HCT116 (cell line): ENCODE results near the gene URI1. TPM values are rescaled to one million over a fixed set of nuclear protein-coding genes. Genes with fewer than 3 reads are reported as not detected.

Experiments used
- ATAC-seq: fragments of 200-7000 bp; cut with Tn5 transposase; 2 replicates; pipeline ENCODE4 v1.9.1; 2020; ENCODE audit warnings: mild to moderate bottlenecking, moderate library complexity
- BruUV-seq: library from RNA; stranded (reverse); fragments of 400-500 nt; replicated peaks from 2 replicates; lab custom pipeline; 2021; lab: Mats Ljungman, UMichigan
- CTCF ChIA-PET: fragments of 300-600 bp; sonication (Branson Sonifier 250); formaldehyde crosslinking; loops from one replicate; lab custom pipeline; 2021; ENCODE audit warnings: antibody characterized with exemption; lab: Charles Lee
- POLR2A ChIA-PET: fragments of 300-600, 350-600 bp; sonication (Branson Sonifier 250); formaldehyde crosslinking; loops from one replicate; lab custom pipeline; 2021; ENCODE audit warnings: antibody characterized with exemption; lab: Charles Lee
- RAD21 ChIA-PET, 2 experiments: fragments of 300-600 bp; sonication (Branson Sonifier 250); formaldehyde crosslinking; loops; one replicate each; lab custom pipeline; 2023; ENCODE audit warnings: low total read pairs in 2 of 2; ENCODE audit not compliant: uncharacterized antibody in 2 of 2, unreplicated experiment in 2 of 2, low non-redundant PET in 1 of 2; lab: Charles Lee
- DNase-seq: peaks from one replicate; pipeline ENCODE4 v3.0.0-alpha.2; 2010; ENCODE audit warnings: low read depth, low spot score
- H2AFZ ChIP-seq: fragments of 200-600 bp; shearing (Covaris generic), sonication (generic); 2 replicates; pipeline ENCODE4 v1.6.1; 2017; ENCODE audit warnings: low read depth, mixed run types, mixed read lengths, antibody characterized with exemption, low read length; ENCODE audit not compliant: poor library complexity, severe bottlenecking
- H3K27ac ChIP-seq: 2 replicates; pipeline ENCODE4 v1.5.1; 2012; ENCODE audit warnings: low read depth, low read length
- H3K27me3 ChIP-seq: fragments of 200-600 bp; sonication (generic); 2 replicates; pipeline ENCODE4 v1.6.1; 2016; ENCODE audit warnings: mixed run types, low read length, mixed read lengths; ENCODE audit not compliant: insufficient read depth
- H3K36me3 ChIP-seq, 2 experiments: fragments of 200-500 bp in 1 of 2; fragments of 200-600 bp in 1 of 2; sonication (Bioruptor generic) in 1 of 2; sonication (generic) in 1 of 2; 2 replicates each; pipeline versions ENCODE4 v1.5.1 to v1.6.1; 2014 to 2016; ENCODE audit warnings: low read length in 2 of 2, inconsistent platforms in 1 of 2, mixed read lengths in 1 of 2, mixed run types in 1 of 2; ENCODE audit not compliant: insufficient read depth in 2 of 2, control insufficient read depth in 1 of 2
- H3K4me1 ChIP-seq, 2 experiments: fragments of 200-600 bp in 1 of 2; sonication (generic) in 1 of 2; 2 replicates each; pipeline versions ENCODE4 v1.5.1 to v1.6.1; 2012 to 2017; ENCODE audit warnings: low read length in 2 of 2, inconsistent platforms in 1 of 2, mild to moderate bottlenecking in 1 of 2, mixed read lengths in 1 of 2, mixed run types in 1 of 2, moderate library complexity in 1 of 2; ENCODE audit not compliant: insufficient read depth in 2 of 2, control insufficient read depth in 1 of 2
- H3K4me2 ChIP-seq: fragments of 200-600 bp; sonication (generic); 2 replicates; pipeline ENCODE4 v1.6.1; 2017; ENCODE audit warnings: mixed run types, low read length, mixed read lengths
- H3K4me3 ChIP-seq, 2 experiments: fragments of 200-600 bp in 1 of 2; sonication (generic) in 1 of 2; replicated peaks in 1 of 2; 2 replicates each; pipeline ENCODE4 v1.5.1; 2011 to 2016; ENCODE audit warnings: low read length in 2 of 2, control low read depth in 1 of 2, low read depth in 1 of 2, mild to moderate bottlenecking in 1 of 2, mixed read lengths in 1 of 2, mixed run types in 1 of 2
- H3K79me2 ChIP-seq: fragments of 200-600 bp; sonication (generic); 2 replicates; pipeline ENCODE4 v1.6.1; 2017; ENCODE audit warnings: mild to moderate bottlenecking, mixed run types, low read length, moderate library complexity, mixed read lengths; ENCODE audit not compliant: insufficient read depth
- H3K9ac ChIP-seq: fragments of 200-600 bp; sonication (generic); 2 replicates; pipeline ENCODE4 v1.6.1; 2016; ENCODE audit warnings: low read length, mixed read lengths
- H3K9me2 ChIP-seq: fragments of 200-600 bp; sonication (generic), shearing (Covaris generic); 2 replicates; pipeline ENCODE4 v1.6.1; 2017; ENCODE audit warnings: mixed run types, mild to moderate bottlenecking, moderate library complexity; ENCODE audit not compliant: insufficient read depth
- H3K9me3 ChIP-seq, 2 experiments: fragments of 200-500 bp in 1 of 2; fragments of 200-600 bp in 1 of 2; sonication (Bioruptor generic) in 1 of 2; sonication (generic) in 1 of 2; 2 replicates each; pipeline ENCODE4 v1.6.1; 2014 to 2017; ENCODE audit warnings: low read length in 2 of 2, mixed read lengths in 2 of 2, inconsistent platforms in 1 of 2, low read depth in 1 of 2, mild to moderate bottlenecking in 1 of 2, mixed run types in 1 of 2, moderate library complexity in 1 of 2; ENCODE audit not compliant: control insufficient read depth in 1 of 2, insufficient read depth in 1 of 2
- H4K20me1 ChIP-seq: fragments of 200-600 bp; sonication (generic), shearing (Covaris generic); 2 replicates; pipeline ENCODE4 v1.6.1; 2017; ENCODE audit warnings: mixed run types, mild to moderate bottlenecking, moderate library complexity; ENCODE audit not compliant: insufficient read depth
- CEBPB ChIP-seq: IDR thresholded peaks from 2 replicates; pipeline ENCODE4 v1.6.1; 2012; ENCODE audit warnings: low read depth
- ELF1 ChIP-seq: IDR thresholded peaks from 2 replicates; pipeline ENCODE4 v1.6.1; 2012; ENCODE audit warnings: low read depth, borderline replicate concordance
- EZH2 ChIP-seq: fragments of 200-600 bp; sonication (generic); IDR thresholded peaks from 2 replicates; pipeline ENCODE4 v1.6.1; 2017; ENCODE audit warnings: antibody characterized with exemption, mixed run types
- EZH2phosphoT487 ChIP-seq: fragments of 200-600 bp; IDR thresholded peaks from 2 replicates; pipeline ENCODE4 v1.6.1; 2018; ENCODE audit warnings: antibody characterized with exemption, borderline replicate concordance
- FOSL1 ChIP-seq: IDR thresholded peaks from 2 replicates; pipeline ENCODE4 v1.6.1; 2012; ENCODE audit warnings: low read depth
- MAX ChIP-seq: IDR thresholded peaks from 2 replicates; pipeline ENCODE4 v1.6.1; 2012
- POLR2A ChIP-seq: IDR thresholded peaks from 2 replicates; pipeline ENCODE4 v1.7.0; 2011; ENCODE audit warnings: borderline replicate concordance; ENCODE audit not compliant: insufficient read depth, insufficient read length; ENCODE audit errors: extremely low read depth
- SIN3A ChIP-seq: IDR thresholded peaks from 2 replicates; pipeline ENCODE4 v1.6.1; 2012; ENCODE audit warnings: low read depth
- SRF ChIP-seq: IDR thresholded peaks from 2 replicates; pipeline ENCODE4 v1.6.1; 2012; ENCODE audit warnings: low read depth
- ZBTB33 ChIP-seq: IDR thresholded peaks from 2 replicates; pipeline ENCODE4 v1.6.1; 2011; ENCODE audit warnings: mild to moderate bottlenecking, low read length, moderate library complexity; ENCODE audit not compliant: insufficient replicate concordance; ENCODE audit errors: extremely low read depth
- intact Hi-C: fragments of 100-400 bp; cut with micrococcal nuclease; formaldehyde crosslinking; loops from 2 replicates; pipeline ENCODE4 v1.10.0; 2022
- total RNA-seq: library from RNA; stranded (reverse); gene quantifications from one replicate; pipeline ENCODE4 v1.2.1, GENCODE V29; 2021; ENCODE audit not compliant: unreplicated experiment
- TF ChIP-seq, protein P1 (sequence below), 3 experiments: fragments of 200-600 bp in 1 of 3; sonication (generic) in 1 of 3; IDR thresholded peaks in 2 of 3; conservative IDR thresholded peaks in 1 of 3; 2 replicates each; pipeline ENCODE4 v1.5.1; 2012 to 2017; ENCODE audit warnings: low read depth in 2 of 3, low read length in 2 of 3, antibody characterized with exemption in 1 of 3, borderline replicate concordance in 1 of 3, control low read depth in 1 of 3, mild to moderate bottlenecking in 1 of 3, mixed read lengths in 1 of 3, mixed run types in 1 of 3, moderate library complexity in 1 of 3; ENCODE audit not compliant: insufficient read depth in 1 of 3

The URI1 gene
- total RNA-seq, 1 experiment from 2014 or later: 51.4 TPM

DNA sequence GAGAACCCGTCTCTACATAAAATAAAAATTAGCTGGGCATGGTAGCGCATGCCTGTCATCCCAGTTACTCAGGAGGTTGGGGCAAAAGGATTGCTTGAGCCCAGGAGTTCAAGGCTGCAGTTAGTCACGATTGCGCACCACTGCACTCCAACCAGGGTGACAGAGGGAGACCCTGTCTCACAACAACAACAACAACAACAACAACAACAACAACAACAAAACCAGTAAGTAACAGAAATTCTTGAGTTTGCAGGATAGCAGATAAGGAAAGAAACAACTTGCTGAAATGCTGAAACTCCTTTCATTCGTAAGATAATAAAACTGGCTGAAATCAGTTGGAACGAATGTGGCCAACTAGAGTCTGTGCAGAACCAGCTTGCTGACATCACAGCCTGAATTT, 23.1 kb upstream of the URI1 start:
- Histone ChIP-seq H3K36me3 (no peaks in the 10 kb centered on the region), H3K4me1 (no peaks in the 10 kb centered on the region), H4K20me1 (no peaks in the 10 kb centered on the region), H3K27ac (no peak overlapping the region), H3K9me3 (no peaks in the 10 kb centered on the region), H2AFZ (no peak overlapping the region), H3K9ac (no peak overlapping the region), H3K4me3 (no peak overlapping the region), H3K27me3 (no peaks in the 10 kb centered on the region), H3K79me2 (no peaks in the 10 kb centered on the region), H3K4me2 (no peak overlapping the region), H3K9me2 (no peaks in the 10 kb centered on the region)
- BruUV-seq: no TSS peak
- no peak for ATAC-seq
- TF ChIP-seq MAX (no peak), SIN3A (no peak), SRF (no peak), ZBTB33 (no peak), EZH2phosphoT487 (no peak), ELF1 (no peak), EZH2 (no peak), CEBPB (no peak), FOSL1 (no peak), POLR2A (no peak)
- TF ChIP-seq, protein P1, sequence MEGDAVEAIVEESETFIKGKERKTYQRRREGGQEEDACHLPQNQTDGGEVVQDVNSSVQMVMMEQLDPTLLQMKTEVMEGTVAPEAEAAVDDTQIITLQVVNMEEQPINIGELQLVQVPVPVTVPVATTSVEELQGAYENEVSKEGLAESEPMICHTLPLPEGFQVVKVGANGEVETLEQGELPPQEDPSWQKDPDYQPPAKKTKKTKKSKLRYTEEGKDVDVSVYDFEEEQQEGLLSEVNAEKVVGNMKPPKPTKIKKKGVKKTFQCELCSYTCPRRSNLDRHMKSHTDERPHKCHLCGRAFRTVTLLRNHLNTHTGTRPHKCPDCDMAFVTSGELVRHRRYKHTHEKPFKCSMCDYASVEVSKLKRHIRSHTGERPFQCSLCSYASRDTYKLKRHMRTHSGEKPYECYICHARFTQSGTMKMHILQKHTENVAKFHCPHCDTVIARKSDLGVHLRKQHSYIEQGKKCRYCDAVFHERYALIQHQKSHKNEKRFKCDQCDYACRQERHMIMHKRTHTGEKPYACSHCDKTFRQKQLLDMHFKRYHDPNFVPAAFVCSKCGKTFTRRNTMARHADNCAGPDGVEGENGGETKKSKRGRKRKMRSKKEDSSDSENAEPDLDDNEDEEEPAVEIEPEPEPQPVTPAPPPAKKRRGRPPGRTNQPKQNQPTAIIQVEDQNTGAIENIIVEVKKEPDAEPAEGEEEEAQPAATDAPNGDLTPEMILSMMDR (IDR thresholded peaks at IDR 0.05 in 2 of 3, conservative IDR thresholded peaks at IDR 0.05 in 1 of 3; ENCODE audit: borderline replicate concordance in 1 of 3, insufficient read depth in 1 of 3, low read depth in 2 of 3, low read length in 2 of 3): no peak
- no peak for DNase-seq
- RAD21 ChIA-PET: no interaction called here
- POLR2A ChIA-PET: no interaction called here
- intact Hi-C loops: no loop called here
- CTCF ChIA-PET: no interaction called here
